Activated CD8-positive, alpha-beta memory T cell treated with anti-CD3 and anti-CD28 coated beads for 24 hours (primary cell): ENCODE data around the gene SPATA20.

ENCODE experiments used
- DNase-seq: peaks from one replicate; pipeline ENCODE4 v3.0.0-alpha.2; 2020

The SPATA20 gene

GRCh38 chr17:50520483-50520882 is 26.5 kb upstream of the SPATA20 start:
- no peak for DNase-seq

GRCh38 chr17:50521514-50521913 is 25.5 kb upstream of the SPATA20 start:
- DNase-seq, result no peak

- DNase-seq, result no peak
Observed at GRCh38 chr17:50522766-50523165, 24.2 kb upstream of the SPATA20 start.

- no peak for DNase-seq
Observed at GRCh38 chr17:50523208-50523607, 23.8 kb upstream of the SPATA20 start.

- DNase-seq, result no peak
Observed at GRCh38 chr17:50524838-50525237, 22.1 kb upstream of the SPATA20 start.

GRCh38 chr17:50527155-50527762 is 19.7 kb upstream of the SPATA20 start:
- DNase-seq, result no peak

GRCh38 chr17:50527949-50528474 is 19.0 kb upstream of the SPATA20 start:
- no peak for DNase-seq

- no peak for DNase-seq
Observed at GRCh38 chr17:50529849-50530248, 17.1 kb upstream of the SPATA20 start.

GRCh38 chr17:50531428-50532025 is 15.4 kb upstream of the SPATA20 start:
- DNase-seq, result no peak

- DNase-seq, result no peak
Observed at GRCh38 chr17:50532452-50533024, 14.4 kb upstream of the SPATA20 start, which contains the start of gene EPN3. TSS of gene EPN3 (plus strand) at chr17:50532735. CDS start at chr17:50536557, 3,822 bp downstream.

GRCh38 chr17:50533185-50533584 is 13.8 kb upstream of the SPATA20 start:
- no peak for DNase-seq

- DNase-seq, result no peak
Observed at GRCh38 chr17:50533720-50534148, 13.2 kb upstream of the SPATA20 start.

- DNase-seq, result no peak
Observed at GRCh38 chr17:50534222-50534978, 12.6 kb upstream of the SPATA20 start.

- no peak for DNase-seq
Observed at GRCh38 chr17:50534979-50535326, 12.0 kb upstream of the SPATA20 start.

- no peak for DNase-seq
Observed at GRCh38 chr17:50535407-50535806, 11.6 kb upstream of the SPATA20 start.

GRCh38 chr17:50536683-50537646 is 10.0 kb upstream of the SPATA20 start:
- no peak for DNase-seq

GRCh38 chr17:50537721-50538548 is 9.0 kb upstream of the SPATA20 start:
- DNase-seq, result no peak

- no peak for DNase-seq
Observed at GRCh38 chr17:50538549-50539410, 8.2 kb upstream of the SPATA20 start.

GRCh38 chr17:50539762-50540559 is 7.0 kb upstream of the SPATA20 start:
- no peak for DNase-seq
